ENCODE results near the gene NXN.

GRCh38 chr17:879546-880442 is 99.8 kb downstream of the NXN start:
- TF ChIP-seq POLR2AphosphoS5 (IDR thresholded peaks at IDR 0.05; ENCODE audit: insufficient read depth in 1 of 2, low read depth in 1 of 2) (peak in 1 of 2 donors; percentile 54), CTCF (IDR thresholded peaks at IDR 0.05) (peak; percentile 21 to 60 (median 34))
